ENCODE results near the gene UQCRH. TPM values are rescaled to one million over a fixed set of nuclear protein-coding genes. Genes with fewer than 3 reads are reported as not detected.

Gene UQCRH
- total and polyA plus RNA-seq, 2 of the 13 experiments (the other 11 are each of a cell fraction or from before 2014, with no cell fraction given): 548 to 556 TPM

DNA sequence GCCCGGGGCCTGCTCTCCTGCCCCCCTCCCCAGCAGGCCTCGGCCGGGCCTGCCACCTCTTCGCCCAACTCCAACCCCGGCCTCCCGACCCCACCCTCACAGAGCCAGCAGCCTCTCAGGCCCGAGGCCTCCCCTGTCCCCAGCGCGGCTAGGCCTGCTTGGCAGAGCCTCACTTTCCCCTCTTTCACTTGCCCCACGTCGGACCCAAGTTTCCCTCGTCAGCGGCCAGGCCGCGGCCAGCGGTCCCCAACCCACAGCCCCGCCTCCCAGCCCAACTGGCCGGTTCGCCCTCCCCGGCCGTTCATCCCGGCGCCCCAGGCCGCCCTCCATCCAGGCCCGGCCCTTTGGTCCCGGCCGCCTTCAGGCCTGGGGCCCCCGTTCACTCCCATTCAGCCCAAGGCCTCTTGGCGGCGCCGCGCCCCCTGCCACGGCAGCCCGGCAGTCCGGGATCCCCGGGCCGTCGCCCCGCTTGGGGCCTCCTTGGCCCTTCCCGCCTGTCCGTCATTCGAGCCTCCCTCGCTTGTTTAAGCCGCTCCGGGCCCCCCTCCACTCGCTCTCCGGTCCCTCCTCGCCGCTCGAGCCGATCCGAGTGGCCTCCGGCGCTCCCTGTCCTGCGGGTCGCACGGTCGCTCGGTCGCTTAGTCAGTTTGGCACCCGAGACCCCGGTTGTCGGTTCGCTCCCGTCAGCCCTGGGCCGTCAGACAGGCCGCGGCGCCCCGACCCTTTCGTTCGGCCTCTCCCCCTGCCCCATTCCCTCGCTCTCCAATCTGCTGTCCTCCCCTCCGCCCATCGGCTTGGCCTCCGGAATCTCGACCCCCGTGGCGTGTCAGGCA lies 1.5 kb upstream of the UQCRH start (continued):
- TF ChIP-seq, protein P1, sequence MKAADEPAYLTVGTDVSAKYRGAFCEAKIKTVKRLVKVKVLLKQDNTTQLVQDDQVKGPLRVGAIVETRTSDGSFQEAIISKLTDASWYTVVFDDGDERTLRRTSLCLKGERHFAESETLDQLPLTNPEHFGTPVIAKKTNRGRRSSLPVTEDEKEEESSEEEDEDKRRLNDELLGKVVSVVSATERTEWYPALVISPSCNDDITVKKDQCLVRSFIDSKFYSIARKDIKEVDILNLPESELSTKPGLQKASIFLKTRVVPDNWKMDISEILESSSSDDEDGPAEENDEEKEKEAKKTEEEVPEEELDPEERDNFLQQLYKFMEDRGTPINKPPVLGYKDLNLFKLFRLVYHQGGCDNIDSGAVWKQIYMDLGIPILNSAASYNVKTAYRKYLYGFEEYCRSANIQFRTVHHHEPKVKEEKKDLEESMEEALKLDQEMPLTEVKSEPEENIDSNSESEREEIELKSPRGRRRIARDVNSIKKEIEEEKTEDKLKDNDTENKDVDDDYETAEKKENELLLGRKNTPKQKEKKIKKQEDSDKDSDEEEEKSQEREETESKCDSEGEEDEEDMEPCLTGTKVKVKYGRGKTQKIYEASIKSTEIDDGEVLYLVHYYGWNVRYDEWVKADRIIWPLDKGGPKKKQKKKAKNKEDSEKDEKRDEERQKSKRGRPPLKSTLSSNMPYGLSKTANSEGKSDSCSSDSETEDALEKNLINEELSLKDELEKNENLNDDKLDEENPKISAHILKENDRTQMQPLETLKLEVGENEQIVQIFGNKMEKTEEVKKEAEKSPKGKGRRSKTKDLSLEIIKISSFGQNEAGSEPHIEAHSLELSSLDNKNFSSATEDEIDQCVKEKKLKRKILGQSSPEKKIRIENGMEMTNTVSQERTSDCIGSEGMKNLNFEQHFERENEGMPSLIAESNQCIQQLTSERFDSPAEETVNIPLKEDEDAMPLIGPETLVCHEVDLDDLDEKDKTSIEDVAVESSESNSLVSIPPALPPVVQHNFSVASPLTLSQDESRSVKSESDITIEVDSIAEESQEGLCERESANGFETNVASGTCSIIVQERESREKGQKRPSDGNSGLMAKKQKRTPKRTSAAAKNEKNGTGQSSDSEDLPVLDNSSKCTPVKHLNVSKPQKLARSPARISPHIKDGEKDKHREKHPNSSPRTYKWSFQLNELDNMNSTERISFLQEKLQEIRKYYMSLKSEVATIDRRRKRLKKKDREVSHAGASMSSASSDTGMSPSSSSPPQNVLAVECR (CRISPR knock-in tag; IDR thresholded peaks at IDR 0.05; ENCODE audit: borderline replicate concordance): peak; percentile 57; the same call in 1 of the 2 replicates
- TF ChIP-seq ZBTB39 (CRISPR knock-in tag; IDR thresholded peaks at IDR 0.05): 0 out of 2 replicates have a peak, but pooled peaks have one; percentile 12
- no peak; the same call in 1 of the 2 replicates for TF ChIP-seq REL (CRISPR knock-in tag; conservative IDR thresholded peaks at IDR 0.05)
- peak; percentile 1 for TF ChIP-seq CBX1 (IDR thresholded peaks at IDR 0.05; ENCODE audit: low read depth)
- TF ChIP-seq FIP1L1 (IDR thresholded peaks at IDR 0.05; ENCODE audit: borderline replicate concordance, insufficient read depth, low read depth, low read length): no peak
- TF ChIP-seq KLF12 (CRISPR knock-in tag; IDR thresholded peaks at IDR 0.05; ENCODE audit: borderline replicate concordance): peak; percentile 15; the same call in 1 of the 2 replicates
- TF ChIP-seq, protein P2, sequence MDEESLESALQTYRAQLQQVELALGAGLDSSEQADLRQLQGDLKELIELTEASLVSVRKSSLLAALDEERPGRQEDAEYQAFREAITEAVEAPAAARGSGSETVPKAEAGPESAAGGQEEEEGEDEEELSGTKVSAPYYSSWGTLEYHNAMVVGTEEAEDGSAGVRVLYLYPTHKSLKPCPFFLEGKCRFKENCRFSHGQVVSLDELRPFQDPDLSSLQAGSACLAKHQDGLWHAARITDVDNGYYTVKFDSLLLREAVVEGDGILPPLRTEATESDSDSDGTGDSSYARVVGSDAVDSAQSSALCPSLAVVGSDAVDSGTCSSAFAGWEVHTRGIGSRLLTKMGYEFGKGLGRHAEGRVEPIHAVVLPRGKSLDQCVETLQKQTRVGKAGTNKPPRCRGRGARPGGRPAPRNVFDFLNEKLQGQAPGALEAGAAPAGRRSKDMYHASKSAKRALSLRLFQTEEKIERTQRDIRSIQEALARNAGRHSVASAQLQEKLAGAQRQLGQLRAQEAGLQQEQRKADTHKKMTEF (CRISPR knock-in tag; IDR thresholded peaks at IDR 0.05): peak; percentile 68; the same call in 1 of the 2 replicates
- TF ChIP-seq KLF13 (CRISPR knock-in tag; IDR thresholded peaks at IDR 0.05): no peak
- peak; percentile 13; the same call in 1 of the 2 replicates for TF ChIP-seq ZNF232 (CRISPR knock-in tag; IDR thresholded peaks at IDR 0.05; ENCODE audit: borderline replicate concordance)
- peak; percentile 62; the same call in 1 of the 2 replicates for TF ChIP-seq ZNF75D (CRISPR knock-in tag; IDR thresholded peaks at IDR 0.05; ENCODE audit: borderline replicate concordance)
- TF ChIP-seq KAT7 (CRISPR knock-in tag; IDR thresholded peaks at IDR 0.05; ENCODE audit: borderline replicate concordance): no peak
- peak; percentile 19 for TF ChIP-seq HOXD1 (CRISPR knock-in tag; IDR thresholded peaks at IDR 0.05)
- TF ChIP-seq, protein P3, sequence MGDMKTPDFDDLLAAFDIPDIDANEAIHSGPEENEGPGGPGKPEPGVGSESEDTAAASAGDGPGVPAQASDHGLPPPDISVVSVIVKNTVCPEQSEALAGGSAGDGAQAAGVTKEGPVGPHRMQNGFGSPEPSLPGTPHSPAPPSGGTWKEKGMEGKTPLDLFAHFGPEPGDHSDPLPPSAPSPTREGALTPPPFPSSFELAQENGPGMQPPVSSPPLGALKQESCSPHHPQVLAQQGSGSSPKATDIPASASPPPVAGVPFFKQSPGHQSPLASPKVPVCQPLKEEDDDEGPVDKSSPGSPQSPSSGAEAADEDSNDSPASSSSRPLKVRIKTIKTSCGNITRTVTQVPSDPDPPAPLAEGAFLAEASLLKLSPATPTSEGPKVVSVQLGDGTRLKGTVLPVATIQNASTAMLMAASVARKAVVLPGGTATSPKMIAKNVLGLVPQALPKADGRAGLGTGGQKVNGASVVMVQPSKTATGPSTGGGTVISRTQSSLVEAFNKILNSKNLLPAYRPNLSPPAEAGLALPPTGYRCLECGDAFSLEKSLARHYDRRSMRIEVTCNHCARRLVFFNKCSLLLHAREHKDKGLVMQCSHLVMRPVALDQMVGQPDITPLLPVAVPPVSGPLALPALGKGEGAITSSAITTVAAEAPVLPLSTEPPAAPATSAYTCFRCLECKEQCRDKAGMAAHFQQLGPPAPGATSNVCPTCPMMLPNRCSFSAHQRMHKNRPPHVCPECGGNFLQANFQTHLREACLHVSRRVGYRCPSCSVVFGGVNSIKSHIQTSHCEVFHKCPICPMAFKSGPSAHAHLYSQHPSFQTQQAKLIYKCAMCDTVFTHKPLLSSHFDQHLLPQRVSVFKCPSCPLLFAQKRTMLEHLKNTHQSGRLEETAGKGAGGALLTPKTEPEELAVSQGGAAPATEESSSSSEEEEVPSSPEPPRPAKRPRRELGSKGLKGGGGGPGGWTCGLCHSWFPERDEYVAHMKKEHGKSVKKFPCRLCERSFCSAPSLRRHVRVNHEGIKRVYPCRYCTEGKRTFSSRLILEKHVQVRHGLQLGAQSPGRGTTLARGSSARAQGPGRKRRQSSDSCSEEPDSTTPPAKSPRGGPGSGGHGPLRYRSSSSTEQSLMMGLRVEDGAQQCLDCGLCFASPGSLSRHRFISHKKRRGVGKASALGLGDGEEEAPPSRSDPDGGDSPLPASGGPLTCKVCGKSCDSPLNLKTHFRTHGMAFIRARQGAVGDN (CRISPR knock-in tag; IDR thresholded peaks at IDR 0.05): peak; percentile 77
- TF ChIP-seq, protein P4, sequence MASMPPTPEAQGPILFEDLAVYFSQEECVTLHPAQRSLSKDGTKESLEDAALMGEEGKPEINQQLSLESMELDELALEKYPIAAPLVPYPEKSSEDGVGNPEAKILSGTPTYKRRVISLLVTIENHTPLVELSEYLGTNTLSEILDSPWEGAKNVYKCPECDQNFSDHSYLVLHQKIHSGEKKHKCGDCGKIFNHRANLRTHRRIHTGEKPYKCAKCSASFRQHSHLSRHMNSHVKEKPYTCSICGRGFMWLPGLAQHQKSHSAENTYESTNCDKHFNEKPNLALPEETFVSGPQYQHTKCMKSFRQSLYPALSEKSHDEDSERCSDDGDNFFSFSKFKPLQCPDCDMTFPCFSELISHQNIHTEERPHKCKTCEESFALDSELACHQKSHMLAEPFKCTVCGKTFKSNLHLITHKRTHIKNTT (CRISPR knock-in tag; IDR thresholded peaks at IDR 0.05): no peak

Measured in HepG2 (cell line).